HepG2 (cell line): ENCODE data around the gene CBL. TPM values are rescaled to one million over a fixed set of nuclear protein-coding genes. Genes with fewer than 3 reads are reported as not detected.

Experiments
- ARNT2 ChIP-seq: sonication (generic); formaldehyde crosslinking; IDR thresholded peaks from 2 replicates; pipeline ENCODE4 v1.8.0; 2022; ENCODE audit warnings: mild to moderate bottlenecking, low read depth, missing genetic modification reagents, moderate library complexity
- CEBPZ ChIP-seq: IDR thresholded peaks from 2 replicates; pipeline ENCODE4 v1.6.1; 2012; ENCODE audit warnings: low read length, improper control_type of control experiment
- CHD4 ChIP-seq: fragments of 200-600 bp; sonication (generic); IDR thresholded peaks from 2 replicates; pipeline ENCODE4 v1.7.0; 2017; ENCODE audit warnings: mild to moderate bottlenecking, low read length, borderline replicate concordance
- CREB1 ChIP-seq, 2 experiments: fragments of 450-650 bp in 1 of 2; IDR thresholded peaks; 2 replicates each; pipeline ENCODE4 v1.6.1; 2016 to 2017; ENCODE audit warnings: control low read depth in 1 of 2, mild to moderate bottlenecking in 1 of 2, missing compliant biosample characterization in 1 of 2, missing genetic modification characterization in 1 of 2
- EEA1 ChIP-seq: sonication (generic); formaldehyde crosslinking; IDR thresholded peaks from 2 replicates; pipeline ENCODE4 v1.5.1; 2020; ENCODE audit warnings: mild to moderate bottlenecking, missing genetic modification reagents, borderline replicate concordance
- ELK4 ChIP-seq: sonication (generic); formaldehyde crosslinking; IDR thresholded peaks from 2 replicates; pipeline ENCODE4 v1.9.0; 2021; ENCODE audit warnings: missing genetic modification reagents, borderline replicate concordance
- ETV5 ChIP-seq: IDR thresholded peaks from 2 replicates; pipeline ENCODE4 v1.6.1; 2018; ENCODE audit warnings: missing biosample characterization, missing genetic modification reagents, inconsistent platforms, borderline replicate concordance
- GPBP1L1 ChIP-seq: sonication (generic); formaldehyde crosslinking; IDR thresholded peaks from 2 replicates; pipeline ENCODE4 v1.5.0; 2020; ENCODE audit warnings: mild to moderate bottlenecking, missing genetic modification reagents
- SNAI1 ChIP-seq: sonication (generic); formaldehyde crosslinking; IDR thresholded peaks from 2 replicates; pipeline ENCODE4 v1.5.0; 2020; ENCODE audit warnings: mild to moderate bottlenecking, missing genetic modification reagents, borderline replicate concordance
- SRSF1 ChIP-seq: fragments of 200-400 bp; formaldehyde crosslinking; optimal IDR thresholded peaks from 2 replicates; pipeline ENCODE3; 2017; ENCODE audit warnings: mild to moderate bottlenecking, low read depth, low read length, moderate library complexity
- TSC22D2 ChIP-seq: sonication (generic); formaldehyde crosslinking; IDR thresholded peaks from 2 replicates; pipeline ENCODE4 v1.5.1; 2020; ENCODE audit warnings: missing genetic modification reagents, mild to moderate bottlenecking, borderline replicate concordance
- ZBTB33 ChIP-seq: sonication (generic); formaldehyde crosslinking; IDR thresholded peaks from 2 replicates; pipeline ENCODE4 v1.4.0; 2020; ENCODE audit warnings: missing genetic modification reagents
- ZNF101 ChIP-seq: sonication (generic); formaldehyde crosslinking; IDR thresholded peaks from 2 replicates; pipeline ENCODE4 v1.4.0; 2020; ENCODE audit warnings: mild to moderate bottlenecking, low read depth, missing genetic modification reagents, borderline replicate concordance
- ZNF337 ChIP-seq: sonication (generic); formaldehyde crosslinking; IDR thresholded peaks from 2 replicates; pipeline ENCODE4 v1.5.1; 2020; ENCODE audit warnings: missing genetic modification reagents, low read depth, mild to moderate bottlenecking, borderline replicate concordance
- ZSCAN30 ChIP-seq: sonication (generic); formaldehyde crosslinking; IDR thresholded peaks from 2 replicates; pipeline ENCODE4 v1.5.0; 2020; ENCODE audit warnings: mild to moderate bottlenecking, missing genetic modification reagents
- polyA plus RNA-seq, 8 experiments: library from polyadenylated mRNA; depleted of rRNA in 3 of 8; stranded (reverse) in 7 of 8; unstranded in 1 of 8; fragments of >200 nt; fragmentation: Illumina TruSeq in 4 of 8; extraction: Trizol in 4 of 8; gene quantifications; 2 replicates each; pipeline versions ENCODE4 v1.2.1 to v1.2.3, GENCODE V29; 2011 to 2016; ENCODE audit warnings: low read depth in 4 of 8, missing spikeins in 1 of 8, mixed read lengths in 1 of 8; ENCODE audit not compliant: insufficient read depth in 1 of 8
- total RNA-seq, 5 experiments: library from RNA; depleted of rRNA; stranded (reverse); fragments of >200 nt; fragmentation: Illumina TruSeq; extraction: Trizol; gene quantifications; 2 replicates each; pipeline ENCODE4 v1.2.3, GENCODE V29; 2016; ENCODE audit warnings: low read depth in 1 of 5
- TF ChIP-seq, protein P1 (sequence below): sonication (generic); formaldehyde crosslinking; IDR thresholded peaks from 2 replicates; pipeline ENCODE4 v1.4.0; 2020; ENCODE audit warnings: missing genetic modification reagents
- TF ChIP-seq, protein P2 (sequence below): sonication (generic); formaldehyde crosslinking; IDR thresholded peaks from 2 replicates; pipeline ENCODE4 v1.4.0; 2020; ENCODE audit warnings: mild to moderate bottlenecking, missing genetic modification reagents

Gene CBL
- total and polyA plus RNA-seq, 2 of the 13 experiments (the other 11 are each of a cell fraction or from before 2014, with no cell fraction given): 6.6 to 7.4 TPM

DNA sequence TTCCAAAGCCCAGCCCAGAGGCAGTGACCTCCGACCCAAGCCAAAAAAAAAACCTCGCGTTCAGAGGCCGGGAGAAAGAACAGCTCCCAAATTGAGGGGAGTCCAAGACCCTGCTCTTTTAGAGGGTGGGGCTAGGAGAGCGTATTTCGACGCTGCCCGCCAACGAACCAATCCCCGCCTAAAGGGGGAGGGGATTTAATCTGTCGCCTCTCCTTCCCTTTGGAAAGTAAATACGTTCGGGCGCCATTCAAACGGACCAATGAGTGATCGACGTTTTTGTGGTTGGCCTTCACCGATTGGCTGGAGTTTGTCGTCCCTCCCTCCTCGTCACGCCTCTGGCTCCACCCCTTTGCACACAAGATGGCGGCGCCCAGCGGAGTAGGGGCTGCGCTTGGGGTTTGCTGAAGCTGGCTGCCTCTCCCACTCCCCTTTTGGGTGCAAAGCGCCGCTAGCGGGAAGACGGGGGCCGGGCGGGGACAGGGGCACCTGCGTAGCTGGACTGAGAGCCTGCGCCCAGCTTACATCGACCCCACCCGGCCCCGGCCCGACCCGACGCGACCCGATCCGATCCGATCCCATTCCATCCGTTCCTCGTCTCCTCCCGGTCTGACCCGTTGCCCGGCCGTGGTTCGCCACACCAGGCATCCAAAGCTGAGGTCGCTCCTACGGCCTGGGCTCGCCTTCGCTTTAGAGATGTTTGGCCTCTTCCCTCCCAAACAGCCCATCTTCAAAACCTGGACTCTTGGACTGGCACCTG is 128.2 kb downstream of the CBL start, which contains the start of gene RNF26 (continued):
- TF ChIP-seq ZBTB33 (CRISPR knock-in tag) (no peak), TSC22D2 (CRISPR knock-in tag) (no peak), SRSF1 (no peak), CEBPZ (no peak), EEA1 (CRISPR knock-in tag) (0 out of 2 replicates have a peak, but pooled peaks have one; percentile 63), CHD4 (no peak), ZSCAN30 (CRISPR knock-in tag) (no peak), ZNF337 (CRISPR knock-in tag) (no peak), ZNF101 (CRISPR knock-in tag) (no peak), ETV5 (CRISPR knock-in tag) (no peak), CREB1 (IDR thresholded peaks at IDR 0.05) (peak; percentile 92), CREB1 (CRISPR knock-in tag; IDR thresholded peaks at IDR 0.05) (peak; percentile 96), ELK4 (CRISPR knock-in tag) (no peak), GPBP1L1 (CRISPR knock-in tag) (no peak), ARNT2 (CRISPR knock-in tag) (0 out of 2 replicates have a peak, but pooled peaks have one; percentile 32), SNAI1 (CRISPR knock-in tag) (no peak)
- TF ChIP-seq, protein P1, sequence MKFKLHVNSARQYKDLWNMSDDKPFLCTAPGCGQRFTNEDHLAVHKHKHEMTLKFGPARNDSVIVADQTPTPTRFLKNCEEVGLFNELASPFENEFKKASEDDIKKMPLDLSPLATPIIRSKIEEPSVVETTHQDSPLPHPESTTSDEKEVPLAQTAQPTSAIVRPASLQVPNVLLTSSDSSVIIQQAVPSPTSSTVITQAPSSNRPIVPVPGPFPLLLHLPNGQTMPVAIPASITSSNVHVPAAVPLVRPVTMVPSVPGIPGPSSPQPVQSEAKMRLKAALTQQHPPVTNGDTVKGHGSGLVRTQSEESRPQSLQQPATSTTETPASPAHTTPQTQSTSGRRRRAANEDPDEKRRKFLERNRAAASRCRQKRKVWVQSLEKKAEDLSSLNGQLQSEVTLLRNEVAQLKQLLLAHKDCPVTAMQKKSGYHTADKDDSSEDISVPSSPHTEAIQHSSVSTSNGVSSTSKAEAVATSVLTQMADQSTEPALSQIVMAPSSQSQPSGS (CRISPR knock-in tag): no peak; the same call in 1 of the 2 replicates
- TF ChIP-seq, protein P2, sequence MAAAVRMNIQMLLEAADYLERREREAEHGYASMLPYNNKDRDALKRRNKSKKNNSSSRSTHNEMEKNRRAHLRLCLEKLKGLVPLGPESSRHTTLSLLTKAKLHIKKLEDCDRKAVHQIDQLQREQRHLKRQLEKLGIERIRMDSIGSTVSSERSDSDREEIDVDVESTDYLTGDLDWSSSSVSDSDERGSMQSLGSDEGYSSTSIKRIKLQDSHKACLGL (CRISPR knock-in tag): no peak; the same call in 1 of the 2 replicates
